ENCODE measurements around the gene TAF3.

TAF3 gene

DNA sequence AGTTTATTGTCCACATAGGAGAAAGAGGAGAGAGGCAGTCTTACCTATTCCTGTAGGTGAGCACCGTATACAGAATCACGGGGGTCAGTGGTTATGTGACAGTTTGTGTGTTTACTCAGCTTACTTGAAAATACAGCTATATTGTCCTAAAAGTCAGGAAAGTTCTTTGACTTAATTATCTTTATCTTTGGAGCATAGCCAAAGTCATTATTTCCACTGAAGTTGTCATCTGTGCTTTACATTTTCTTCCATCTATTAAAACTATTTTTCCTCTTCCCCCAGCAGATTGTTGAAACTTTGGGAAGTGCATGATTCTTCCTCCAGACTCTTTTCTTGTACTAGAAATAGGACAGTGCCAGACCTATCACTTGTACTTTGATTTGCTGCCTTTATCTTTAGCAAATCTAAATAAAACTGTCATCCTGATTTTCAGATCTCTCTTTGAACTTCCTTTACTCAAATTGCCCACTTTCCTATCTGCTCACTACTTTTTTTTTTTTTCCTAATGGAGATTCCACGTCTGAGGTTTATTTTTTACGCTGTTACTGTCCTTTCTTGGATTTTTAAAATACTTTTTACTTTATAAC, 58.3 kb downstream of the TAF3 start:
- no peak for DNase-seq (ENCODE audit: low read depth)

DNA sequence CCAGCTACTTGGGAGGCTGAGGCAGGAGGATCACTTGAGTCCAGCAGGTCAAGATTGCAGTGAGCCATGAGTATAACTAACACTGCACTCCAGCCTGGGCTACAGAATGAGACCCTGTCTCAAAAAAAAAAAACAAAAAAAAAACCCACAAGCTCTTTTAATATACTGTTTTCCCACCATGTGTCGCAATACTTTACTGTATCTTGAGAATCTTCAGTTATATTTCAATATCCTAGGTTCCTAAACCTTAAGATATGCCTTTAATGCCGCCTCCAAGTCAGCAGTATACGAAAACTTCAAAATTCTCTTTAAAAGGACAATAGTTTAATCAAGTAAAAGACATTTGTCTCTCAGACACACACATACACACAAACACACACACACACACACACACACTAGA, 62.8 kb downstream of the TAF3 start:
- no peak for DNase-seq (ENCODE audit: low read depth)

DNA sequence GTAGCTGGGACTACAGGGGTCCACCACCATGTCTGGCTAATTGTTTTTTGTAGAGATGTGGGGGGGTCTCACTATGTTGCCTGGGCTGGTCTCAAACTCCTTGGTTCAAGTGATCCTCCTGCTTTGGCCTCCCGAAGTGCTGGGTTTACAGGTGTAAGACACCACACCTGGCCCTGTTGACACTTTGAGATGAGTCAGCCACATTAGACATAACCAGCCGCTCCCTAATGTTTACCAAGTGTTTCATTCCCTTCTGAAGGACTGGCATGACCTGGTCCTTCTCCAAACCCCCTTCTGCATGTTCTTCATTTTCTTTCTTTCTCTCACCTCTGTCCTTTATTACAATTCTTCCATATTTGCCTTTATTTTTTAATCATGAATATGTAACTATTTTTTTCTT, 67.8 kb downstream of the TAF3 start:
- no peak for DNase-seq (ENCODE audit: low read depth)

DNA sequence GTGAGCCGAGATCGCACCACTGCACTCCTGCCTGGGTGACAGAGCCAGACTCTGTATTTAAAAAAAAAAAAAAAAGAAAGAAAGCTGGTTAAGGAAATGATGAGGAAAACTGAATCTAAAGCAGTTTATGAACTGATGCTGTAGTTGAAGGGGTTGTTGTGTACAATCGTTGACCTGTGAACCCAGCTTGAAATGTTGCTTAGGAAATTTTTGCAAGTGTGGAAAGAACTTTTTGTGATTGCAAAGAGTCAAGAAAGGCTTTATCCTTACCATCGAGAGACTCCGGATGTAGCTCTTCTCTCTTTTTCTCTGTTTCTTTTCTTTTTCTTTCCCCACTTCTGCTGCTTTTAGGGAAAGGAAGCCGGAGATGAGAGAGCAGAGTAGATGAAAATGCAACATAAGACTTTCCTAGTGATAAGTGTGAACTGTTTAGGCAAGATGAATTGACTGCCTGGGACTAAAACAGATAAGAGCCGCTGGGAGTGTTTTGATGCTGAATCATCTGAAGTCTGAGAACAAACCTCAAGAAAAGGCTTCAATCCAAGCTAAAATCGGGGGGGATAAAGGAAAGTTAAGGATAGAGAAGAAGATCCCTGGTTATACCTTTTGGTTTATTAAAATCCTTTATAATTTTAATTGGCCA, 69.0 kb downstream of the TAF3 start:
- no peak for DNase-seq (ENCODE audit: low read depth)

DNA sequence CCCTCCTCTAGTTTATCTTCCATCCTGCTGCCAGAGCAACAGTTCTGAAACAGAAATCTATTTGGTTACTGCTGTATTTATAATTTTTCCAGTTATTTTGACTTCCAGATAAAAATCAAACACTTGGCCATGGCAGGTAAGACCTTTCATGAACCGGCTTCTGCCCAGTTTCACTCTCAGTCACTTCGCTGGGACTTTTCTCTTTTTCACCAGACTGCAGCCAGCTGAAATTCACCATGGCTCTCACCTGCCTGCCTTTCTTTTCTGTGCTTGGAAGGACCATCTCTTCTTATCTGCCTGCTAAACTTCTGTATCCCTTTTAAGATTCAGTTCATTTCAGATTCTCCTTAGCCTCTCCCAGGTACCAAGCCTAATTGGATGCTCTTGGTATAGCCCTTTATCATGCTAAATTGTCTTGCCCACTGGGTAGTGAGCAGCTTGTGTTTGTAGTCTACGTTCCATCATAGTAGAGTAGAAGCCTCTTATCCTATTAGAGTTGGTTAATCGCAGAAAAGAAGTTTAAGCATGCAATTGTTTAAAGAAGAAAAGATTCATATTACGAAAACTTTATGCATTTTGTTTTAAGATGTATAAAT, 71.7 kb downstream of the TAF3 start:
- no peak for DNase-seq (ENCODE audit: low read depth)

DNA sequence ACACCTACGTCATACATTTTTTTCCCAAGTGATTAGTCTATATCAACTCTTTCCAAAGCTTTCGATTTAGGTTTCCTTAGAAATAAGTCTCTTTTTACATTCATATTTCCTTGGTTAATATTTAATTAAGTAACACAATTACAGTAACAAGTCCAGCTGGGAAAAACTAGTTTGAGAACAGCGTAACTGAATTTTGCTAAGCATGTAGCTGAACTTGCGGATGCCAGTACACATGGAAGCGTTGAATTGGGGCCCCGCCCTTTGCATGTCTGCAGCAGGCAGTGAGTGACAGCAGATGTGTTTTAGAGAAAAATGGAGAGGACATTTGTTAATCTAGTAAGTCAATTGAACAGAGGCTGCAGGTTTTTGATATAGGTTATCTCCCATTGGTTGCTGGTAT, 72.5 kb downstream of the TAF3 start:
- no peak for DNase-seq (ENCODE audit: low read depth)

DNA sequence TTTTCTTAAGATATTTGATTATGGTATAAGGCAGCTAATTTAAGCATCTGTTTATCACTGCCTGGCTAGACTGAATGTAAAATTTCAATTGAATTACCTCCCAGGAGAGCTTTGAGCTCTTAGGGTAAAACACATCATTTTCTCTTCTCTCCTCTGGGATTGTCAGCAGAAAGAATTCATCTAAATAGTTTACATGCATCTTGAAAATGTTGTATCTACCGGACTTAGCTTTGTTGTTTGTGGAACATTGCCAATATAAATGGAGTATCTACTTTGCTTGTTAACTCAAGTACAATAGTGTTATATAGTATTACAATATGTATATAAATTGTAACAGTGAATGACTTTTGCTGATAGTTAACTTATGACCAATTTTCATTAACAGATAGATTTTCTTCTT, 73.3 kb downstream of the TAF3 start:
- DNase-seq (ENCODE audit: low read depth), result no peak

DNA sequence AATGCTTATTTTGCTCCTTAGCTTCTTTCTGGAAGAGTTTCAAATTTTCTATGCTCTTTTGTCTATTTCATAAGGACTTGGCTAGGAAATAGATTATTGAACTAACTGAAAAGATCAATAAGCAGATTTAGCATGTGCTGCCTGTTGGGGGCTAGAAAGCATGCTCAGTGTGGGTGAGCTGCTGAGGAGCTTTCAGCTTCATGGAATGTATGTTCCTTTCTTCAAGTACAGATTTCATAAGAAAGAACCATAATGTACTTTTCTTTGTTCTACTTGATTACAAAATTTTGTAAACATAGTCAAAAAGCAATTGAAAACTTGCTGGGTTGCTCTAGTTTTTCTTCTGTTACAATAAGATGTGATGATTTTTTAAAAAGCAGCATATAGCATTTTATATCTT, 73.8 kb downstream of the TAF3 start:
- no peak for DNase-seq (ENCODE audit: low read depth)

DNA sequence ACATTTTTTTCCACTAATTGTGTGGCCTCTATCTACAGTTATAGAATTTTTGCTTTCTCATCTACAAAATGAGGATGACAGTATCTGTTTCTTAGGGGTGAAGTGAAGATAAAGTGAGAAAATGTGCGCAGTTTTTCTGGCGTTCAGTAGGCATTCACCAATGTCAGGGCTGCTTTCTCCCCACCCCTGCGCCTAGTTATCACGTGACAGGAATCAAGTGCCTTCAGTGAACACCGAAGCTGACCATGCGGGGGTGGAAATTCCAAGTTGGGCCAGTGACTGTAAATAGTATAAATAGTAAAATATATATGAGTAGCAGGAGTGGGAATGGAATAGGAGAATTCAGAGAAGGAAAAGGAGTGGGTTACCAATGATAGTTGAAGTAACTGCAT, 77.4 kb downstream of the TAF3 start:
- no peak for DNase-seq (ENCODE audit: low read depth)

DNA sequence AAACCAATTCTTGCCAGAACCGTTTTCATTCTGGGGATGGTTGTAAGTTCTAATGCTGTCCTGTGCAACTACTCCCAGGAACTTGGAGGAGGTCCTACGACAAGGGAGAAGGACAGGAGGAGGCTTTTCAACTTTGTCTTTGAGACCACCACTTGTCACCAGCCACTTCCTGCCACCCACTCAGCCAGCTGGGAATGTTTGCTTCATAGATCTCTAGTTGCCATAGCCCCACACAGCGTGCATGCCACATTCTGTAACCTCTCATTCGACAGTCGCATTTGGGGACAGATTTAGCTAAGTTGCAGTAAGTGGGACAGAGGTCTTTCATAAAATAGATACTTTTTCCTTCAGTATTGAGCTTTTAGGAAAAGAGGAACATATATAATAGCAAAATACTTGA, 78.0 kb downstream of the TAF3 start:
- no peak for DNase-seq (ENCODE audit: low read depth)

DNA sequence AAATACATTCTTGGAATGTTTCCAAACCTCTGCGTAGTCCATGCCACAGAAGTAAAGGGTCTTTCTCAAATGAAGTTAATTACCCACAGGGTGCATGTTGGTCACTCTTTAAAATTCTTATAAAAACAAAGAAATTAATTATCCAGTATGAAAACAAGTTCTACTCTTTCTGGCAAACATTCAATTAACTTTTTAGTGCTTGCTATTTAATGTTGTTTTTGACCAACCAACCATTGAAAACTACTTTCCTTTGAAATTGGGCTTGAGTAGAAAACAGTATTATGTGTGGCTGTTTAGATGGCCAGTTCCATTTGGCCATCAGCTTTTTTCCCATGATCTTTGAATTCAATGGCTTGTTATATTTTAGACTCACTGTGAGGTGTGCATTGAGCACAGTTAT, 83.0 kb downstream of the TAF3 start:
- DNase-seq (ENCODE audit: low read depth), result no peak

DNA sequence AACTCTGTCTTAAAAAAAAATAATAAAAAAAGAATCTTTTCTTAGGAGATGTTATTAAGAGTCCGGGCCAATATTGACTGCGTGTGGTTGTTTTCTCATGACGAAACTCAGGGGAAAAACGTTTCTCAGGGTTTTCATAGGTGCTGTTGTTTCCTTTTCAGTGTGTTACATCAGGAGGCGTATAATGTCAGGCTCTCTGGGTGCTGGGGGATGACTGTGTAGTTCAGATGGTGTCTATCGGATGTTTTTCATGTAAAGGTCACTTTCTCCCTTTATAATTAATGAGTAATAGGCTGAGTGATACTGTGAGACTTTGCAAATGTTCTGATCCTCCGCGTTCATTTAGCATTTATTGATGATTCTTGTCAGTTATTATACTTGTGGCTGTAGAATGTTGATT, 84.1 kb downstream of the TAF3 start:
- no peak for DNase-seq (ENCODE audit: low read depth)

DNA sequence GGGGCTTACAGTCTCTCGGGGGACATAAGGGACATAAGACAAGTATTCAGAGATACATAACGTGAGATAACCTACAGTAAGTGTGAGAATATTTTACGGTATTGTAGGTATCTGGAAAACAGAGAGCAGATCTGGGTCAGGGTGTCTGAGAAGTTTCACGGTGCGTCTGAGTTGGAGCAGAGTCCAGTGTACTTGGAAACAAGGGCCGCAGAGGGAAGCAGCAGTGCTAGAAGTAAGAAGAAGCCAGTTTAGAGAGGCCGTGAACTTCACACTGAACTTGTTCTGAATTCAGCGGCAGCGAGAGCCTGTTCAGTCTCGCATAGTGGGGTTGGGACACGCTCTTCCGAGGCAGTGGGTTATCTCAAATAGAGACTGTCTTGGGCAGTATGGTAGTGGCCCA, 85.5 kb downstream of the TAF3 start:
- no peak for DNase-seq (ENCODE audit: low read depth)

DNA sequence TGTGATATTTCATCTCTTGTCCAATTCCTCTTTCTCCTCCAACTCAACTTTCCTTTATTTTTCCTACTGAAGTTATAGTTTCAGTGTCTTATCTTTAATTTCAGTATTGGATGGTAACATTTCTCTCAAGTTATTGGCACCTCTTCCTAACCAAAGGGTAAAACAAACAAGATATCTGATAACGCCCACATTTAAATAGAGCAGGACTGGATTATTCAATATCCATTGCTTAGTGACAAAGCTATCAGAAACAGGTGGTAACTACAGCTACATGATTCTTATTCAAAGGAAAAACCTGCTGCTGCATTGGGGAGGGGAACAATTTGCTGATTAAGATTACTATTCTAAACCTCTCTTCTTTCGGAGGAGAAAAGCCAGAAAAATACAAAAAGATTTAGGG, 87.8 kb downstream of the TAF3 start:
- no peak for DNase-seq (ENCODE audit: low read depth)

DNA sequence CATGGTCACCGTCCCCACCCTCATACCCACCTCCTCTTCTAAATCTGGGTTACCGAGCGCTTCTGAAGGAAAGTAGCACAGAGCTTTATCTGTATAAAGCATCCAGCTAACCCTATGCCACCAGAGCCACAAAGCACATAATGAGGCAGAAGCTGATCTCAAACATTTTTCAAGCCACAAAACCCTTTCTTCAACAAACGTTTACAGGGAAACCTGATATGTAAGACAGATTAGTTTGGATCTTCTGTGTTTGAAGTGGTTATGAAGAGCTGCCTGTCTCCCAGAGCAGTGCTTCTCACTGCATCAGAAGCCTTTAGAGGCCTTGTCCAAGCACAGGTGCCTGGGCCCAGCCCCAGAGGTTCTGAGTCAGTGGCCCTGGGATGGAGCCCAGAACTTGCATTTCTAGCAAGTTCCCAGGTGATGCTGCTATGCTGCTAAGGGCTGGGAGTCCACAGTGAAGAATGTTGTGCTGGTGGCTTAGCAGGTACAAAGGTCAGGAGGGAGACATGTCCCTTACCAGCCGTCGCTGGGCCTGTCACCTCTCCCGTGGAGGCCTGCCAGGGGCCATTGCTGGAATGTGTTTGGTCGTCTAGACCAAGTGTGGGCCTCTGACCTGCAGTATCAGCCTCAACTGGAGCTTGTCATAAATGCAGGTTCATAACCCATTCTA, 90.4 kb downstream of the TAF3 start:
- DNase-seq (ENCODE audit: low read depth), result no peak

DNA sequence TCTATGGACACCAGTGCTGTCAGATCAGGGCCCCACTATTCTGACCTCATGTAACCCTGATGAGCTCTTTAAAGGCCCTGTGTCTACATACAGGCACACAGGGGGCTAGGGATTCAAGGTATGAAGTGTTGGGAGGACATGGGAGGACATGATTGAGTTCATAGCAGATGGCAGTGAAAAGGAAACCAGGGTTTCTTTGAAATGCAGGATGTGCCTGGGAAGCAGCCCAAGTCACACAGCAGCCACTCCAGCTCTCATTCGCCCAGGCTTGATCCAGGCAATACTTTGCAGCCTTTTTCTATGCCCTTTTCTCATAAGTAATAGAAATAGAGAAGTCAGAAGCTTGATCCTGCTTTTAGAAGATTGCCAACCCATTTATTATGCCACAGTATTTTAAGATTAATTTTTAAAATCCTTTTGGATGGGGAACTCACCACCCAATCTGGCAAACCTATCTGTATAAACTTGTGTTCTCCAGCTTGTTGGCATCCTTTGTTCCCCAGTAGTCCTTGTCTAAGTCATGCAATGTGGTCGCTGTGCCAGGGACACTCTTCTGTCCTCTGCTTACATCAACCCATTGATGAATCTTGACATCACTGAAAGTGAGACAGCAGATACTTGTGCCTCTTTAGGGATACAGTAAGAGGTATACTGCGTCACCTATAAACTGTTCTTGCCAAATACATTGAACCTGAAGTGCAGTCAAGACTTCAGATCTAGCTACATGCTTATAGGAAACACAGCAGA, 95.0 kb downstream of the TAF3 start:
- DNase-seq (ENCODE audit: low read depth), result no peak

DNA sequence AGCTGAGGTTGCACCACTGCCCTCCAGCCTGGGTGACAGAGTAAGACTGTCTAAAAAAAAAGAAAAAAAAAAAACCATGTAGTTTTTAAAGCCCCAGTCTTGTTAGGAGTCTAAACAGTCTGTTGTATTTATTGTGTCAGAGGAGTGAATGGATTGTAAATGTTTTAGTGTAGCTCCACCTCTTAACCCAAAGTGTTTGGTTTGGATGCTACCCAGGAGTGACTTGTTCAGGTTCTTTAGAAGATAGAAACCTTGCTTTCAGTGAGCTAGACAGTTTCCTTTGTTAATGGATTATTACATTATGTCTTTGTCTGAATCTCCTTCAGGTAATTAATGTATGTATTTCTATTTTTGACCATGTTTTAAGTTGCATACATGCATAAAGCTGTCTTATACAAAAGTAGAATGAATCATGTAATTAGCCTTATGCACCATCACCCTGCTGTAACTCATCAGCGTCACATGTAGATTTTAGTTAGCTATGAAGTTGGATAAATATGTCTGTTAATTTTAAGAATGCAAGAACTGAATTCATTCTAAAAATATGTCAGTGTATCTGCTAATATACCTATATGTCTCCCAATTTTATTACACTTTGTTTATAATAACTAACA, 97.7 kb downstream of the TAF3 start:
- DNase-seq (ENCODE audit: low read depth), result no peak

DNA sequence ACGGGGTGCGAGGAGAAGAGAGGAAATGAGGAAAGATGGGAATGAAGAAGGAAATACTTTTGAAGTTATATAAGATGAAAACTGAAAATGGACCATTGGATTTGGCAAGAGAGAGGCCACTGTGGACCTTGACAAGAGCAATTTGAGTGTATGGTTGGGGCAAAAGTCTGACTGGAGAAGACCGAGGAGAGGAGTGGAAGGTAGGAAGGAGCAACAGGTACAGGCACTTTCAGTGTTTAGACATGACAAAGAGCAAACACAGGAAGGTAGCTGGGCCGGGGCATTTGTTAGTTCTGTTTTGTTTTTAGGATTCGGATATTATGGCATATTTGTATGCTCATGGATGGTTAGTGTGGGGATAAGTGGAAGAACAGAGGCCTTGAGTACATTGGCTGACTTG, 99.4 kb downstream of the TAF3 start:
- DNase-seq (ENCODE audit: low read depth), result no peak

DNA sequence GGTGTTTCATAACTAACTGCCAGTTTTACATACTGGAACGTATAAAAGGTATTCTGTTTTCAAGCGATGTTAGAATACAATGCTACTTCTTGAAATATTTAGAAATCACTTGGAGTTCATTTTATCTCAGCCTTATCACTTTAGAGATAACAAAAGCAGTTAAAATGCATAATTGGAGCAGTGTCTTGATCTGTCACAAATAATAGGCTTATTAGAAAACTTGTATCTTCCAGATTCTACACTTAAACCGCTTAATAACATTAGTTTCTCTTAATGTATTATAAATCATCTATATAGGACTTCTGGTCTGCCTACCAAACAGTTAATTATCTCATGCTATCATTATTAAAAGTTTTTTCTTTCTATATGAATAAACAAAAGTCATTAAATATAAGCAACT, 104.4 kb downstream of the TAF3 start:
- DNase-seq (ENCODE audit: low read depth), result no peak

DNA sequence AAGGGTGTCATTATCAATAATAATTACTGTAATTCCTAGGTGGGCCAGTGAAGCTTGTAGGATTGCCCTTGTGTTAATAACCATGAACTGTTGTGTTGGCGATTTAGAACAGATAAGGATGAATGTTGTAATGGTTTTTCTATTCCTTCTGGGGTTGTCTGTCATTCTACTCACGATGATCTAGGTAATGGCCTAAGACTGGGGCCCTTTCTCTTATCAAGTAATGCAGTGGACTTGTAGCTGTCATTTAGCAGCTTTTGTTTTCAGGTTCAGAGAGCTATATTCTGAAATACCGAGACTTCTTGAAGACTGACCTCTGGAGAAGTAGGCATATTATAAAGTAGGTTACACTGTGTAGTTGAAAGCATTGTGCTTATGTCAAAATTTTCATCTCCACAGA, 110.2 kb downstream of the TAF3 start:
- no peak for DNase-seq (ENCODE audit: low read depth)

DNA sequence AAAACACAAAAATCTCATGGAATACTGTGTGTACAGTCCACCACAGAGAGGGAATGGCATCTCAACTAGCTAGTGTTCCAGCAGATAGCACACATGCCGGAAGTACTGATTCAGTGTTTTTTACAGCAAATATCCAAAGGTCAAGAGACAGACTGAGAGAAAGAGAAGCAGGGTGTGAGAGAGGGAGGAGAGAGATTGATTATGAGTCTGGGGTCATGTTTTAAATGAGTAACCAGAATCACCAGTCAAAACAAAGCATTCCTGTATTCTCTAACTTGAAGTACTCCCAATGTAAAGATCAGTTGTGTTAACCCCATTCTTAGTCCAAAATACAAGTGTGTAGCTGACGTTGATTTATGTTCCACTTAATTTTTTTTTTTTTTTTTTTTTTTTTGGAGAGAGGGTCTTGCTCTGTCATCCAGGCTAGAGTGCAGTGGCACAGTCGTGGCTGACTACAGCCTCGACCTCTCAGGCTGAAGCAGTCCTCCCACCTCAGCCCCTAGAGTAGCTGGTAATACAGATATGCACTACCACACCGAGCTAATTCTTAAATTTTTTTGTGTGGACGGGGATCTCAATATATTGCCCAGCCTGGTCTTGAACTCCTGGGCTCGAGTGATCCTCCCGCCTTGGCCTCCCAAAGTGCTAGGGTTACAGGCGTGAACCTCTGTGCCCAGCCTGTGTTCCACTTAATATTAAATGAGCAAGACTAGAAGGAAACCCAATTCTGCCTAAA, 114.2 kb downstream of the TAF3 start:
- DNase-seq (ENCODE audit: low read depth), result no peak

DNA sequence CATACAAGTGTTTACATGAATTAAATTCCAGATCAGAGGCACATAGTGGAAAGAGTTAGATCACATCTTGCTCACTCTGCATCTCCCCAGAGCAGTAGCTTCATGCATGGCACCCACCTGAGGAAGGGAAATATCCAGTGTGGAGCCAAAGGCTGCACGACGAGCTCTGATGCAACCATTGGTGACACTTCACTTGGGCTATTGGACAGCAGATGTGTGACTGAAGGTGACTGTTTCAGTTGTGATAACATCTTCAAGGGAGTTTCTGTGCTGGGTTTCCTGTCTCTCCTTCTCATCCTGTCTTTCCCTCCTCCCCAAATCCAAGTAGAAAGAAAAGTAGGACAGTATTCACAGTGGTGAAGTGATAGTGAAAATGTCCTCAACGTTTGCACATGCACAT, 115.0 kb downstream of the TAF3 start:
- DNase-seq (ENCODE audit: low read depth), result no peak

All from stimulated activated CD8-positive, alpha-beta memory T cell treated with anti-CD3 and anti-CD28 coated beads, Interleukin-12 subunit alpha, Interleukin-12 subunit beta, amount 100 ng/mL, for 1 hour (primary cell).